ENCODE data around the gene PHF12. TPM values are rescaled to one million over a fixed set of nuclear protein-coding genes. Genes with fewer than 3 reads are reported as not detected.

PHF12 gene
- 61.5 and 63.1 TPM in 2 replicates for total RNA-seq (2013; cell fraction: nucleolus; rRNA removed)
- total RNA-seq (2014; rRNA removed) (28.6 and 30.1 TPM in 2 replicates), total RNA-seq (2014; rRNA removed; fragmentation: Illumina TruSeq; extraction: Trizol) (15.9 and 18.1 TPM in 2 replicates), total RNA-seq (2021) (43.9 and 44.2 TPM in 2 replicates), polyA plus RNA-seq (2011; rRNA removed) (8.6 and 22.6 TPM in 2 replicates), polyA plus RNA-seq (2014; fragmentation: Illumina TruSeq; extraction: Trizol) (24.7 and 27.8 TPM in 2 replicates), polyA plus RNA-seq (2014; fragmentation: Nextera tagmentation; extraction: Ambion mirVana) (1 to 10 TPM; 1.3 to 2.3 TPM), polyA plus RNA-seq (2014; rRNA removed) (33.5 and 39.8 TPM in 2 replicates), polyA plus RNA-seq (2016; fragmentation: Nextera tagmentation; extraction: Ambion mirVana) (10 to 100 TPM; 10.6 to 15.3 TPM), polyA minus RNA-seq (2011; rRNA and poly(A)+ RNA removed) (23.6 and 28.7 TPM in 2 replicates), Bru-seq, nascent RNA (percentile 84 among the genes with signal in this experiment), BruChase-seq, experiment 1, labeled RNA remaining after a 6-hour chase (percentile 84 among the genes with signal in this experiment), BruChase-seq, experiment 2, labeled RNA remaining after a 2-hour chase (percentile 88 among the genes with signal in this experiment)
- 9.3 TPM for polyA plus RNA-seq (2011; ENCODE audit: low read depth)
- polyA plus RNA-seq (2011; cell fraction: cytosol; rRNA removed) = 22.1 and 28.1 TPM in 2 replicates
- polyA plus RNA-seq (2011; cell fraction: nucleus; rRNA removed) = 65.0 and 92.9 TPM in 2 replicates
- polyA plus RNA-seq (2012) = 24.0 and 34.6 TPM in 2 replicates
- 14.8 and 15.6 TPM in 2 replicates for polyA minus RNA-seq (2011; cell fraction: cytosol; rRNA and poly(A)+ RNA removed)
- 20.8 and 40.7 TPM in 2 replicates for polyA minus RNA-seq (2011; cell fraction: nucleus; rRNA and poly(A)+ RNA removed)
- long read RNA-seq, experiment 1, partial matches to known transcripts = 3 of 4 reads
- long read RNA-seq, experiment 1, other reads (novel, unspliced or antisense) = 1 of 4 reads
- long read RNA-seq, experiment 2, partial matches to known transcripts = 3 of 12 reads
- long read RNA-seq, experiment 2, other reads (novel, unspliced or antisense) = 9 of 12 reads

- peak; percentile 100 for FAIRE-seq
- peak within 1 kb of the TSS; percentile 92 for H3K4me3 ChIP-seq
- intact Hi-C loops (cut with micrococcal nuclease; ENCODE audit: unreplicated experiment) = loop anchor here (2.0 to 5.0 kb wide), 2 partner anchors 49 to 341 kb away; partner anchors contain the start of genes DHRS13 and NUFIP2
- in situ Hi-C loops (cut with MboI) = loop anchor here (10.0 kb wide), 1 partner anchor 617 kb away; the partner anchor contains the start of genes IFT20 and TNFAIP1
- H3K4me2 ChIP-seq (ENCODE audit: control insufficient read depth, insufficient read depth) = peak within 1 kb of the TSS; percentile 80
- H3K27me3 ChIP-seq (replicated peaks in 1 of 2; ENCODE audit: control insufficient read depth in 2 of 2, insufficient read depth in 2 of 2, low read length in 1 of 2) = no peaks in the 10 kb centered on the region
- H3K4me1 ChIP-seq (ENCODE audit: control insufficient read depth, insufficient read depth, low read length) = peaks cover 4% of the 10 kb centered on the region
- POLR2A ChIA-PET = interaction anchor here (0.6 to 2.1 kb wide), 25 partner anchors 18 to 343 kb away, joined by 3 to 24 read pairs (median 4); partner anchors contain the start of genes FAM222B, FLOT2, NEK8 and NUFIP2
- peak; percentile 99 for DNase-seq (ENCODE audit: low read depth, low spot score)
- no peaks in the 10 kb centered on the region for H3K9me3 ChIP-seq (replicated peaks; ENCODE audit: control insufficient read depth, insufficient read depth, low read length)
- peaks cover 46% of the 10 kb centered on the region for H3K79me2 ChIP-seq (ENCODE audit: control insufficient read depth, insufficient read depth, low read length)
- peak within 1 kb of the TSS; percentile 85 for H3K9ac ChIP-seq (ENCODE audit: control insufficient read depth, insufficient read depth, low read length)
- no peaks in the 10 kb centered on the region for H4K20me1 ChIP-seq (ENCODE audit: control insufficient read depth, insufficient read depth)
- peak within 1 kb of the TSS; percentile 59 for H2AFZ ChIP-seq (ENCODE audit: control insufficient read depth, low read depth, low read length)
- WGBS (ENCODE audit: insufficient coverage, insufficient replicate concordance, low lambda C conversion rate, missing lambda C conversion rate) = under 1% methylated on average over 49 of the region's 51 CpGs
- H3K36me3 ChIP-seq (ENCODE audit: control insufficient read depth in 2 of 2, insufficient read depth in 2 of 2, low read length in 1 of 2) = no peaks in the 10 kb centered on the region
- peak; percentile 76 for ATAC-seq
- CTCF ChIA-PET = interaction anchor here (0.6 to 4.4 kb wide), 12 partner anchors 12 to 305 kb away, joined by 3 to 92 read pairs (median 9); partner anchors contain the start of genes FAM222B, NEK8, RPL23A and TLCD1
- RAD21 ChIA-PET (ENCODE audit: unreplicated experiment) = interaction anchor here (0.7 to 3.5 kb wide), 18 partner anchors 10 to 339 kb away, joined by 3 to 22 read pairs (median 3); partner anchors contain the start of genes NEK8, RPL23A and TLCD1
- peak within 1 kb of the TSS; percentile 74 for H3K27ac ChIP-seq (ENCODE audit: control insufficient read depth, insufficient read depth)
- BruUV-seq (replicated peaks) = no TSS peak
- SMC1A ChIA-PET (ENCODE audit: uncharacterized antibody, unreplicated experiment) = interaction anchor here (0.6 to 3.9 kb wide), 12 partner anchors 14 to 307 kb away, joined by 3 to 43 read pairs (median 4); partner anchors contain the start of gene RPL23A
- TF ChIP-seq PRDM15 (CRISPR knock-in tag; IDR thresholded peaks at IDR 0.05) (no peak), USF1 (IDR thresholded peaks at IDR 0.05; ENCODE audit: borderline replicate concordance, extremely low read length, insufficient read depth, low read depth, low read length) (no peak), ZBED1 (IDR thresholded peaks at IDR 0.05; ENCODE audit: borderline replicate concordance) (no peak), PAX5 (IDR thresholded peaks at IDR 0.05; ENCODE audit: borderline replicate concordance, low read depth, low read length) (no peak; the same call in 1 of the 2 replicates), RFX5 (IDR thresholded peaks at IDR 0.05; ENCODE audit: low read depth, low read length) (no peak), KAT2A (conservative IDR thresholded peaks at IDR 0.05; ENCODE audit: control insufficient read depth, low read depth, low read length) (no peak), SP1 (IDR thresholded peaks at IDR 0.05; ENCODE audit: low read depth, low read length) (peak; percentile 5), HSF1 (IDR thresholded peaks at IDR 0.05; ENCODE audit: low read depth, low read length) (no peak)
Observed at GRCh38 chr17:28951428-28951990, at the start of gene PHF12. Gene PHF12, minus strand, starts transcription at chr17:28951518. Its CDS starts 558 bp downstream, at chr17:28950960.

All from GM12878 (cell line).